Pancreas (tissue), 10 donors: Measurements from ENCODE around the gene CCDC187. TPM values are rescaled to one million over a fixed set of nuclear protein-coding genes. Genes with fewer than 3 reads are reported as not detected.

Experiments used
- ATAC-seq, 4 donors: fragments of 200-7000 bp; cut with Tn5 transposase; one replicate each; pipeline versions ENCODE4 v1.8.0 to v1.9.1; 2020; ENCODE audit warnings: mild to moderate bottlenecking in 4 of 4, moderate library complexity in 4 of 4
- DNase-seq, 6 donors: peaks; one replicate each; pipeline ENCODE4 v3.0.0-alpha.2; 2020
- FAIRE-seq: peaks from 2 replicates; lab custom pipeline; 2012; peaks lifted over from hg19 to GRCh38; lab: Jason Lieb, UNC
- H3K27ac ChIP-seq, 4 donors: fragments of 200-600 bp; sonication (generic); 1 replicate in 3 of 4; 2 replicates in 1 of 4; pipeline versions ENCODE4 v1.5.0 to v1.8.0; 2020
- H3K27me3 ChIP-seq, 4 donors: fragments of 200-600 bp; one replicate each; pipeline ENCODE4 v1.8.0; 2021
- H3K36me3 ChIP-seq, 3 donors: fragments of 200-600 bp; sonication (generic) in 1 of 3; one replicate each; pipeline versions ENCODE4 v1.5.0 to v1.8.0; 2020 to 2021
- H3K4me1 ChIP-seq, 3 donors: fragments of 200-600 bp; one replicate each; pipeline ENCODE4 v1.8.0; 2021
- H3K4me3 ChIP-seq, 4 donors: fragments of 200-600 bp; sonication (generic) in 2 of 4; one replicate each; pipeline versions ENCODE4 v1.5.0 to v1.8.0; 2020 to 2021
- H3K9me3 ChIP-seq, 4 donors: fragments of 200-600 bp; one replicate each; pipeline ENCODE4 v1.8.0; 2021
- CTCF ChIP-seq, 4 donors: fragments of 200-600 bp; sonication (generic) in 3 of 4; IDR thresholded peaks; one replicate each; pipeline versions ENCODE4 v1.5.0 to v1.8.0; 2021; ENCODE audit warnings: antibody characterized with exemption in 4 of 4
- WGBS, 2 donors: extraction: QIAGEN DNeasy Blood & Tissue Kit; methylation state at CpG; one replicate each; pipeline ENCODE4 v1.1.7; 2013; 5-methylcytosine and 5-hydroxymethylcytosine counted together
- intact Hi-C, 3 donors: fragments of 100-400 bp; cut with DNase I; formaldehyde crosslinking; loops; one replicate each; pipeline versions ENCODE4 v1.11.1 to v1.14.2; 2022
- polyA plus RNA-seq, 2 donors: library from polyadenylated mRNA; stranded (reverse); fragments of 200-250 nt; gene quantifications; one replicate each; pipeline ENCODE4 v1.2.3, GENCODE V29; 2013
- total RNA-seq, 6 donors: library from RNA; stranded (reverse); fragmentation: NEBNext Ultra II Directional in 4 of 6; extraction: Animal tissue kit (Norgen Biotek cat#: 25700) in 4 of 6; gene quantifications; one replicate each; pipeline versions ENCODE4 v1.2.1 to v1.2.4, GENCODE V29; 2021 to 2023
- donor health status: healthy with polysubstance abuse.
- donor health status: DM: no; HTN: no; CAD: no; lungs with moderate emphysema.
- donor health status: DM: no; HTN: no; CAD: no.
- donor health status: control.
- donor health status: control.
- donor health status: Bipolar disorder and iron deficiency.
- donor health status: DM: yes; HTN: yes; CAD: no.
- donor health status: DM: no; HTN: no; CAD: no.
- donor health status: DM: no; HTN: no; CAD: no.
- donor health status: DM: yes; HTN: yes; CAD: no.

The CCDC187 gene
- total and polyA plus RNA-seq, 8 donors, result 0.14 to 2.6 (median 0.43) TPM

- Histone ChIP-seq H3K36me3 (no peaks in the 10 kb centered on the region), H3K4me1 (no peaks in the 10 kb centered on the region), H3K9me3 (no peaks in the 10 kb centered on the region), H3K4me3 (no peak overlapping the region), H3K27me3 (no peaks in the 10 kb centered on the region), H3K27ac (no peak overlapping the region)
- intact Hi-C loops, result no loop called here
- ATAC-seq (peak in 3 of 4 donors; percentile 39 to 56 (median 40)), FAIRE-seq (no peak), DNase-seq (peak in 2 of 6 donors; percentile 3 to 23)
- no peak for TF ChIP-seq CTCF (IDR thresholded peaks at IDR 0.05)
- 52 to 66% methylated on average over 10 of the region's 10 CpGs for WGBS, 2 donors
Measured at GRCh38 chr9:136232969-136233368, 70.9 kb downstream of the CCDC187 start.

GRCh38 chr9:136231478-136232297 is 72.2 kb downstream of the CCDC187 start:
- H3K27me3 ChIP-seq, result no peaks in the 10 kb centered on the region
- TF ChIP-seq CTCF (IDR thresholded peaks at IDR 0.05), result no peak
- no peak for FAIRE-seq
- no peaks in the 10 kb centered on the region for H3K4me1 ChIP-seq
- no peak overlapping the region for H3K4me3 ChIP-seq
- H3K27ac ChIP-seq, result no peak overlapping the region
- intact Hi-C loops, result no loop called here
- no peaks in the 10 kb centered on the region for H3K36me3 ChIP-seq
- ATAC-seq, result peak in 3 of 4 donors; percentile 16 to 29 (median 19)
- 87 to 88% methylated on average over 31 of the region's 31 CpGs for WGBS, 2 donors
- no peaks in the 10 kb centered on the region for H3K9me3 ChIP-seq
- peak in 1 of 6 donors; percentile 39 for DNase-seq

- Histone ChIP-seq H3K27ac (no peak overlapping the region), H3K27me3 (no peaks in the 10 kb centered on the region), H3K9me3 (no peaks in the 10 kb centered on the region), H3K4me3 (no peak overlapping the region), H3K4me1 (no peaks in the 10 kb centered on the region), H3K36me3 (no peaks in the 10 kb centered on the region)
- ATAC-seq, result no peak
- peak in 2 of 6 donors; percentile 13 to 24 for DNase-seq
- FAIRE-seq, result no peak
- WGBS, 2 donors, result 81 to 85% methylated on average over 9 of the region's 9 CpGs
- TF ChIP-seq CTCF (IDR thresholded peaks at IDR 0.05), result no peak
- intact Hi-C loops, result no loop called here
Measured at GRCh38 chr9:136230773-136231172, 73.1 kb downstream of the CCDC187 start.

GRCh38 chr9:136230365-136230764 is 73.5 kb downstream of the CCDC187 start:
- H3K4me3 ChIP-seq, result no peak overlapping the region
- no peak for TF ChIP-seq CTCF (IDR thresholded peaks at IDR 0.05)
- no peaks in the 10 kb centered on the region for H3K27me3 ChIP-seq
- no peak for FAIRE-seq
- no peaks in the 10 kb centered on the region for H3K4me1 ChIP-seq
- H3K9me3 ChIP-seq, result no peaks in the 10 kb centered on the region
- no peak overlapping the region for H3K27ac ChIP-seq
- WGBS, 2 donors, result 87 to 93% methylated on average over 10 of the region's 10 CpGs
- no peaks in the 10 kb centered on the region for H3K36me3 ChIP-seq
- no peak for ATAC-seq
- DNase-seq, result peak in 2 of 6 donors; percentile 10 to 21
- intact Hi-C loops, result no loop called here
